ENCODE measurements around the gene SLC24A3. TPM values are rescaled to one million over a fixed set of nuclear protein-coding genes. Genes with fewer than 3 reads are reported as not detected.

SLC24A3 gene
- total and polyA plus RNA-seq, 12 donors = 0.21 to 2.6 (median 0.84) TPM

GRCh38 chr20:19223640-19224039 is 11.2 kb downstream of the SLC24A3 start:
- H3K36me3 ChIP-seq = no peaks in the 10 kb centered on the region
- no peak for ATAC-seq
- H3K27ac ChIP-seq = no peak overlapping the region
- peaks cover 0 to 16% (median 6%) of the 10 kb centered on the region in 11 donors for H3K9me3 ChIP-seq
- peaks cover 0 to 6% (median 0%) of the 10 kb centered on the region in 9 donors for H3K4me1 ChIP-seq
- no peak for DNase-seq
- peaks cover 0 to 11% (median 0%) of the 10 kb centered on the region in 7 donors for H3K27me3 ChIP-seq
- TF ChIP-seq CTCF (IDR thresholded peaks at IDR 0.05) = no peak
- no peak overlapping the region for H3K4me3 ChIP-seq
- WGBS, 2 donors = 86 to 92% methylated on average over 7 of the region's 7 CpGs
- intact Hi-C loops (cut with DNase I) = no loop called here

GRCh38 chr20:19231359-19232035 is 19.1 kb downstream of the SLC24A3 start:
- DNase-seq (no peak), ATAC-seq (no peak)
- Histone ChIP-seq H3K27me3 (peaks cover 0 to 10% (median 6%) of the 10 kb centered on the region in 7 donors), H3K27ac (no peak overlapping the region), H3K4me1 (no peaks in the 10 kb centered on the region), H3K36me3 (no peaks in the 10 kb centered on the region), H3K9me3 (peaks cover 0 to 6% (median 0%) of the 10 kb centered on the region in 11 donors), H3K4me3 (no peak overlapping the region)
- 76 to 78% methylated on average over 6 of the region's 6 CpGs for WGBS, 2 donors
- intact Hi-C loops (cut with DNase I) = no loop called here
- TF ChIP-seq CTCF (IDR thresholded peaks at IDR 0.05) = no peak

GRCh38 chr20:19232997-19233794 is 20.8 kb downstream of the SLC24A3 start:
- Histone ChIP-seq H3K4me1 (no peaks in the 10 kb centered on the region), H3K4me3 (no peak overlapping the region), H3K36me3 (no peaks in the 10 kb centered on the region), H3K27ac (no peak overlapping the region), H3K9me3 (peaks cover 0 to 6% (median 0%) of the 10 kb centered on the region in 11 donors), H3K27me3 (peaks cover 0 to 10% (median 6%) of the 10 kb centered on the region in 7 donors)
- intact Hi-C loops (cut with DNase I) = no loop called here
- WGBS, 2 donors = 50 to 60% methylated on average over 12 of the region's 12 CpGs
- no peak for TF ChIP-seq CTCF (IDR thresholded peaks at IDR 0.05)
- peak in 3 of 8 donors; percentile 38 to 77 (median 53) for ATAC-seq
- no peak for DNase-seq

GRCh38 chr20:19236371-19237055 is 24.1 kb downstream of the SLC24A3 start:
- H3K27me3 ChIP-seq = peaks cover 0 to 17% (median 6%) of the 10 kb centered on the region in 7 donors
- WGBS, 2 donors = 77 to 84% methylated on average over 7 of the region's 7 CpGs
- no peaks in the 10 kb centered on the region for H3K36me3 ChIP-seq
- intact Hi-C loops (cut with DNase I) = no loop called here
- DNase-seq (no peak), ATAC-seq (no peak)
- no peaks in the 10 kb centered on the region for H3K4me1 ChIP-seq
- H3K4me3 ChIP-seq = no peak overlapping the region
- H3K9me3 ChIP-seq = peaks cover 0 to 2% (median 0%) of the 10 kb centered on the region in 11 donors
- TF ChIP-seq CTCF (IDR thresholded peaks at IDR 0.05) = no peak
- no peak overlapping the region for H3K27ac ChIP-seq
